Measurements from ENCODE around the gene CCDC195. TPM values are rescaled to one million over a fixed set of nuclear protein-coding genes. Genes with fewer than 3 reads are reported as not detected.
A peak's percentile ranks its signal among the peaks of the same experiment; 100 is the strongest.

CCDC195 gene
- total RNA-seq, 1 donor, result not detected

GRCh38 chr2:224724331-224724730 lies 8.2 kb upstream of the CCDC195 start:
- DNase-seq (ENCODE audit: insufficient read length, low spot score, missing footprints), result no peak
- H3K79me2 ChIP-seq (ENCODE audit: insufficient read depth, low read length), result no peaks in the 10 kb centered on the region
- no peak for TF ChIP-seq CTCF (IDR thresholded peaks at IDR 0.05; ENCODE audit: extremely low read depth, low read depth, low read length)
- no peaks in the 10 kb centered on the region for H3K36me3 ChIP-seq (ENCODE audit: insufficient read depth, low read length)
- H3K27me3 ChIP-seq (ENCODE audit: insufficient read depth, low read length), result no peaks in the 10 kb centered on the region
- no peak overlapping the region for H2AFZ ChIP-seq (ENCODE audit: low read length)
- H4K20me1 ChIP-seq (ENCODE audit: insufficient read depth, low read length), result no peaks in the 10 kb centered on the region
- no peak overlapping the region for H3K27ac ChIP-seq (ENCODE audit: low read depth, low read length)
- H3K4me1 ChIP-seq (ENCODE audit: insufficient read depth, low read length), result peaks cover 4% of the 10 kb centered on the region
- no peak overlapping the region for H3K4me3 ChIP-seq (ENCODE audit: insufficient read depth, low read length)
- H3K4me2 ChIP-seq (ENCODE audit: insufficient read depth, low read length), result no peak overlapping the region
- H3K9me3 ChIP-seq (ENCODE audit: low read depth, low read length), result no peaks in the 10 kb centered on the region

GRCh38 chr2:224723586-224724217 lies 7.5 kb upstream of the CCDC195 start:
- no peak for DNase-seq (ENCODE audit: insufficient read length, low spot score, missing footprints)
- Histone ChIP-seq H4K20me1 (ENCODE audit: insufficient read depth, low read length) (no peaks in the 10 kb centered on the region), H3K4me1 (ENCODE audit: insufficient read depth, low read length) (peaks cover 4% of the 10 kb centered on the region), H2AFZ (ENCODE audit: low read length) (no peak overlapping the region), H3K4me2 (ENCODE audit: insufficient read depth, low read length) (no peak overlapping the region), H3K4me3 (ENCODE audit: insufficient read depth, low read length) (no peak overlapping the region), H3K36me3 (ENCODE audit: insufficient read depth, low read length) (no peaks in the 10 kb centered on the region), H3K27ac (ENCODE audit: low read depth, low read length) (no peak overlapping the region), H3K9me3 (ENCODE audit: low read depth, low read length) (no peaks in the 10 kb centered on the region), H3K79me2 (ENCODE audit: insufficient read depth, low read length) (no peaks in the 10 kb centered on the region), H3K27me3 (ENCODE audit: insufficient read depth, low read length) (no peaks in the 10 kb centered on the region)
- TF ChIP-seq CTCF (IDR thresholded peaks at IDR 0.05; ENCODE audit: extremely low read depth, low read depth, low read length), result no peak

- peaks cover 4% of the 10 kb centered on the region for H3K4me1 ChIP-seq (ENCODE audit: insufficient read depth, low read length)
- no peaks in the 10 kb centered on the region for H3K27me3 ChIP-seq (ENCODE audit: insufficient read depth, low read length)
- no peak for TF ChIP-seq CTCF (IDR thresholded peaks at IDR 0.05; ENCODE audit: extremely low read depth, low read depth, low read length)
- no peaks in the 10 kb centered on the region for H3K36me3 ChIP-seq (ENCODE audit: insufficient read depth, low read length)
- no peak overlapping the region for H3K4me3 ChIP-seq (ENCODE audit: insufficient read depth, low read length)
- H3K9me3 ChIP-seq (ENCODE audit: low read depth, low read length), result no peaks in the 10 kb centered on the region
- no peak overlapping the region for H3K4me2 ChIP-seq (ENCODE audit: insufficient read depth, low read length)
- no peak for DNase-seq (ENCODE audit: insufficient read length, low spot score, missing footprints)
- no peaks in the 10 kb centered on the region for H4K20me1 ChIP-seq (ENCODE audit: insufficient read depth, low read length)
- no peak overlapping the region for H2AFZ ChIP-seq (ENCODE audit: low read length)
- H3K79me2 ChIP-seq (ENCODE audit: insufficient read depth, low read length), result no peaks in the 10 kb centered on the region
- H3K27ac ChIP-seq (ENCODE audit: low read depth, low read length), result no peak overlapping the region
These were observed 6.6 kb upstream of the CCDC195 start for GRCh38 chr2:224722770-224723169.

GRCh38 chr2:224722250-224722649 lies 6.1 kb upstream of the CCDC195 start:
- Histone ChIP-seq H3K4me3 (ENCODE audit: insufficient read depth, low read length) (no peak overlapping the region), H3K27me3 (ENCODE audit: insufficient read depth, low read length) (no peaks in the 10 kb centered on the region), H4K20me1 (ENCODE audit: insufficient read depth, low read length) (no peaks in the 10 kb centered on the region), H3K36me3 (ENCODE audit: insufficient read depth, low read length) (no peaks in the 10 kb centered on the region), H2AFZ (ENCODE audit: low read length) (no peak overlapping the region), H3K4me1 (ENCODE audit: insufficient read depth, low read length) (peaks cover 4% of the 10 kb centered on the region), H3K4me2 (ENCODE audit: insufficient read depth, low read length) (no peak overlapping the region), H3K9me3 (ENCODE audit: low read depth, low read length) (no peaks in the 10 kb centered on the region), H3K79me2 (ENCODE audit: insufficient read depth, low read length) (no peaks in the 10 kb centered on the region), H3K27ac (ENCODE audit: low read depth, low read length) (no peak overlapping the region)
- no peak for TF ChIP-seq CTCF (IDR thresholded peaks at IDR 0.05; ENCODE audit: extremely low read depth, low read depth, low read length)
- DNase-seq (ENCODE audit: insufficient read length, low spot score, missing footprints), result peak; percentile 73
